H1 (cell line): ENCODE results near the gene SLC35E4. TPM values are rescaled to one million over a fixed set of nuclear protein-coding genes. Genes with fewer than 3 reads are reported as not detected.
A peak's percentile ranks its signal among the peaks of the same experiment; 100 is the strongest.

ENCODE experiments used
- CTCF ChIA-PET: fragments of 300-600 bp; sonication (Branson Sonifier 250); formaldehyde crosslinking; loops from one replicate; lab custom pipeline; 2021; ENCODE audit not compliant: partially characterized antibody; lab: Charles Lee
- POLR2A ChIA-PET: fragments of 300-600 bp; sonication (Branson Sonifier 250); formaldehyde crosslinking; loops from one replicate; lab custom pipeline; 2021; ENCODE audit warnings: inconsistent platforms; ENCODE audit not compliant: partially characterized antibody; lab: Charles Lee
- DNase-seq, 2 experiments: peaks; one replicate each; pipeline versions ENCODE4 v3.0.0 to v3.0.0-alpha.2; 2010 to 2022; ENCODE audit warnings: low spot score in 2 of 2, low read depth in 1 of 2, mixed read lengths in 1 of 2
- FAIRE-seq: peaks from 2 replicates; lab custom pipeline; 2011; peaks lifted over from hg19 to GRCh38; lab: Jason Lieb, UNC
- H2AFZ ChIP-seq: 2 replicates; pipeline ENCODE4 v1.8.1; 2012; ENCODE audit warnings: low read length, inconsistent platforms
- H2AK5ac ChIP-seq: 2 replicates; pipeline ENCODE4 v1.6.1; 2013; ENCODE audit warnings: low read depth, low read length
- H2BK120ac ChIP-seq: replicated peaks from 2 replicates; pipeline ENCODE3; 2013; ENCODE audit warnings: low read depth, low read length, inconsistent platforms
- H2BK12ac ChIP-seq: 2 replicates; pipeline ENCODE4 v1.6.1; 2013; ENCODE audit warnings: low read depth, low read length
- H2BK15ac ChIP-seq: 2 replicates; pipeline ENCODE4 v1.6.1; 2013; ENCODE audit warnings: low read length
- H2BK20ac ChIP-seq: 2 replicates; pipeline ENCODE4 v1.6.1; 2013; ENCODE audit warnings: low read length
- H2BK5ac ChIP-seq: 2 replicates; pipeline ENCODE4 v1.6.1; 2013; ENCODE audit warnings: low read depth, low read length
- H3K14ac ChIP-seq: 2 replicates; pipeline ENCODE4 v1.6.1; 2013; ENCODE audit warnings: inconsistent platforms; ENCODE audit not compliant: insufficient read length
- H3K18ac ChIP-seq: 2 replicates; pipeline ENCODE4 v1.6.1; 2013; ENCODE audit warnings: low read length; ENCODE audit errors: extremely low read depth
- H3K23ac ChIP-seq: 2 replicates; pipeline ENCODE4 v1.6.1; 2013; ENCODE audit warnings: inconsistent platforms; ENCODE audit not compliant: insufficient read length
- H3K23me2 ChIP-seq: 2 replicates; pipeline ENCODE4 v1.6.1; 2013; ENCODE audit warnings: low read depth, low read length
- H3K27ac ChIP-seq: 2 replicates; pipeline ENCODE4 v1.6.1; 2011; ENCODE audit warnings: low read depth, low read length, inconsistent platforms
- H3K27me3 ChIP-seq, 4 experiments: replicated peaks in 1 of 4; 1 replicate in 1 of 4; 2 replicates in 3 of 4; pipeline versions ENCODE4 v1.6.1 to v1.8.1; 2011 to 2013; ENCODE audit warnings: low read length in 3 of 4, mild to moderate bottlenecking in 3 of 4, inconsistent platforms in 2 of 4, mixed read lengths in 2 of 4, moderate library complexity in 1 of 4; ENCODE audit not compliant: control insufficient read depth in 3 of 4, insufficient read depth in 3 of 4; ENCODE audit errors: extremely low read depth in 1 of 4
- H3K36me3 ChIP-seq, 4 experiments: 2 replicates each; pipeline versions ENCODE4 v1.6.1 to v1.8.1; 2011 to 2013; ENCODE audit warnings: mild to moderate bottlenecking in 4 of 4, low read length in 3 of 4, moderate library complexity in 2 of 4, control low read depth in 1 of 4, inconsistent platforms in 1 of 4; ENCODE audit not compliant: insufficient read depth in 4 of 4, control insufficient read depth in 2 of 4
- H3K4ac ChIP-seq: replicated peaks from 2 replicates; pipeline ENCODE3; 2013; ENCODE audit warnings: low read length, low read depth, mixed read lengths, inconsistent platforms; ENCODE audit not compliant: insufficient read length
- H3K4me1 ChIP-seq, 4 experiments: replicated peaks in 1 of 4; 1 replicate in 1 of 4; 2 replicates in 3 of 4; pipeline versions ENCODE4 v1.6.1 to v1.8.1; 2011 to 2013; ENCODE audit warnings: low read length in 3 of 4, inconsistent platforms in 2 of 4, mixed read lengths in 1 of 4; ENCODE audit not compliant: insufficient read depth in 4 of 4, control insufficient read depth in 3 of 4
- H3K4me2 ChIP-seq, 2 experiments: 2 replicates each; pipeline versions ENCODE4 v1.6.1 to v1.8.1; 2011 to 2013; ENCODE audit warnings: low read depth in 2 of 2, low read length in 2 of 2, control low read depth in 1 of 2, inconsistent platforms in 1 of 2, mild to moderate bottlenecking in 1 of 2; ENCODE audit not compliant: insufficient read depth in 1 of 2
- H3K4me3 ChIP-seq, 4 experiments: fragments of 200-600, 300-600 bp in 1 of 4; sonication (generic), shearing (Covaris generic), sonication (Bioruptor Twin) in 1 of 4; 2 replicates each; pipeline versions ENCODE4 v1.5.1 to v1.8.1; 2011 to 2016; ENCODE audit warnings: low read length in 4 of 4, low read depth in 3 of 4, control low read depth in 2 of 4, inconsistent platforms in 2 of 4, mild to moderate bottlenecking in 2 of 4, mixed read lengths in 1 of 4, moderate library complexity in 1 of 4; ENCODE audit not compliant: insufficient read depth in 2 of 4; ENCODE audit errors: extremely low read depth in 1 of 4
- H3K56ac ChIP-seq: replicated peaks from 2 replicates; pipeline ENCODE3; 2013; ENCODE audit warnings: low read depth, mild to moderate bottlenecking, mixed read lengths, low read length, inconsistent platforms; ENCODE audit not compliant: insufficient read length
- H3K79me1 ChIP-seq: 2 replicates; pipeline ENCODE4 v1.6.1; 2013; ENCODE audit warnings: low read depth, low read length, control low read depth
- H3K79me2 ChIP-seq, 2 experiments: 2 replicates each; pipeline versions ENCODE4 v1.6.1 to v1.8.1; 2012 to 2013; ENCODE audit warnings: low read length in 2 of 2, mild to moderate bottlenecking in 2 of 2, inconsistent platforms in 1 of 2; ENCODE audit not compliant: insufficient read depth in 2 of 2, control insufficient read depth in 1 of 2
- H3K9ac ChIP-seq, 4 experiments: replicated peaks in 1 of 4; 1 replicate in 1 of 4; 2 replicates in 3 of 4; pipeline versions ENCODE4 v1.6.1 to v1.8.1; 2011 to 2013; ENCODE audit warnings: low read depth in 3 of 4, low read length in 3 of 4, control low read depth in 2 of 4, mild to moderate bottlenecking in 2 of 4, moderate library complexity in 2 of 4, inconsistent platforms in 1 of 4; ENCODE audit errors: extremely low read depth in 1 of 4
- H3K9me3 ChIP-seq, 2 experiments: 2 replicates each; pipeline versions ENCODE4 v1.6.1 to v1.8.1; 2012 to 2013; ENCODE audit warnings: mild to moderate bottlenecking in 2 of 2, moderate library complexity in 2 of 2, control low read depth in 1 of 2, inconsistent platforms in 1 of 2, low read depth in 1 of 2, low read length in 1 of 2, mixed read lengths in 1 of 2; ENCODE audit not compliant: insufficient read depth in 2 of 2
- H4K20me1 ChIP-seq, 2 experiments: replicated peaks in 1 of 2; 2 replicates each; pipeline versions ENCODE3 to v1.8.1; 2011 to 2013; ENCODE audit warnings: inconsistent platforms in 2 of 2, low read length in 2 of 2, mild to moderate bottlenecking in 1 of 2; ENCODE audit not compliant: insufficient read depth in 2 of 2, control insufficient read depth in 1 of 2
- H4K5ac ChIP-seq: 2 replicates; pipeline ENCODE4 v1.6.1; 2013; ENCODE audit warnings: low read length, low read depth, mixed read lengths, inconsistent platforms; ENCODE audit not compliant: insufficient read length
- H4K8ac ChIP-seq: 2 replicates; pipeline ENCODE4 v1.8.0; 2013; ENCODE audit warnings: mild to moderate bottlenecking, moderate library complexity, low read length, inconsistent platforms; ENCODE audit not compliant: insufficient read depth; ENCODE audit errors: extremely low read depth
- H4K91ac ChIP-seq: replicated peaks from 2 replicates; pipeline ENCODE3; 2013; ENCODE audit warnings: low read length, mixed read lengths, inconsistent platforms; ENCODE audit not compliant: insufficient read length
- BRCA1 ChIP-seq: IDR thresholded peaks from 2 replicates; pipeline ENCODE4 v1.6.1; 2012; ENCODE audit warnings: low read depth, low read length, improper control_type of control experiment
- CTBP2 ChIP-seq: IDR thresholded peaks from 2 replicates; pipeline ENCODE4 v1.7.0; 2011; ENCODE audit warnings: borderline replicate concordance, mild to moderate bottlenecking, moderate library complexity, mixed read lengths, low read length; ENCODE audit not compliant: insufficient read depth, insufficient read length
- HDAC2 ChIP-seq, 2 experiments: fragments of 300-600 bp in 1 of 2; sonication (generic) in 1 of 2; IDR thresholded peaks; 2 replicates each; pipeline ENCODE4 v1.6.1; 2011 to 2012; ENCODE audit warnings: low read depth in 2 of 2, low read length in 2 of 2, mild to moderate bottlenecking in 2 of 2, moderate library complexity in 2 of 2, borderline replicate concordance in 1 of 2, inconsistent platforms in 1 of 2
- POLR2AphosphoS5 ChIP-seq: IDR thresholded peaks from 2 replicates; pipeline ENCODE4 v1.6.1; 2011; ENCODE audit warnings: low read depth, low read length
- RAD21 ChIP-seq, 2 experiments: IDR thresholded peaks in 1 of 2; conservative IDR thresholded peaks in 1 of 2; 2 replicates each; pipeline ENCODE4 v1.6.1; 2011; ENCODE audit warnings: low read depth in 2 of 2, low read length in 2 of 2, improper control_type of control experiment in 1 of 2, inconsistent platforms in 1 of 2, mild to moderate bottlenecking in 1 of 2, moderate library complexity in 1 of 2
- SP4 ChIP-seq: IDR thresholded peaks from 2 replicates; pipeline ENCODE4 v1.6.1; 2012; ENCODE audit warnings: low read length, inconsistent platforms
- USF2 ChIP-seq: IDR thresholded peaks from 2 replicates; pipeline ENCODE4 v1.6.1; 2011; ENCODE audit warnings: low read length, improper control_type of control experiment
- YY1 ChIP-seq: IDR thresholded peaks from 2 replicates; pipeline ENCODE4 v1.6.1; 2011; ENCODE audit warnings: low read depth, mild to moderate bottlenecking, low read length
- WGBS, 2 experiments: shearing (Covaris generic) in 1 of 2; methylation state at CpG; one replicate each; pipeline versions ENCODE4 v1.1.6 to v1.1.7; 2013 to 2015; ENCODE audit warnings: low lambda C conversion rate in 2 of 2, mixed read lengths in 2 of 2, inconsistent platforms in 1 of 2, low coverage in 1 of 2, missing lambda C conversion rate in 1 of 2; ENCODE audit not compliant: insufficient replicate concordance in 2 of 2, insufficient coverage in 1 of 2, insufficient read length in 1 of 2; ENCODE audit errors: extremely low coverage in 1 of 2, missing lambda C conversion rate in 1 of 2; 5-methylcytosine and 5-hydroxymethylcytosine counted together
- polyA plus RNA-seq, 7 experiments: library from polyadenylated mRNA; depleted of rRNA in 3 of 7; stranded (reverse) in 5 of 7; unstranded in 2 of 7; fragments of >200 nt in 5 of 7; fragments of 200-250 nt in 2 of 7; gene quantifications; 1 replicate in 5 of 7; 2 replicates in 1 of 7; 4 replicates in 1 of 7; pipeline versions ENCODE4 v1.2.1 to v1.2.3, GENCODE V29; 2011 to 2013; ENCODE audit warnings: missing spikeins in 2 of 7, mixed read lengths in 2 of 7
- total RNA-seq: library from RNA; stranded (reverse); fragmentation: NEBNext Ultra II Directional; extraction: Animal tissue kit (Norgen Biotek cat#: 25700); gene quantifications from 2 replicates; pipeline ENCODE4 v1.2.1, GENCODE V29; 2021

Gene SLC35E4
- total and polyA plus RNA-seq, 2 of the 8 experiments (the other 6 are each of a cell fraction or from before 2014, with no cell fraction given) = 5.1 to 5.6 TPM

- Histone ChIP-seq H2AFZ (peak overlapping the region; percentile 33; the same call in 1 of the 2 replicates), H3K4ac (no peak overlapping the region), H4K20me1 (peaks cover 0 to 2% of the 10 kb centered on the region in 2 experiments), H3K79me1 (no peaks in the 10 kb centered on the region; the same call in 1 of the 2 replicates), H2BK120ac (no peak overlapping the region), H3K4me1 (peaks cover 0 to 22% (median 14%) of the 10 kb centered on the region in 4 experiments; a peak in 6 of 7 replicates), H3K23me2 (peaks cover 11% of the 10 kb centered on the region; the same call in 1 of the 2 replicates), H4K91ac (peak overlapping the region; percentile 22), H3K4me2 (peak overlapping the region; percentile 76 to 98), H3K27ac (no peak overlapping the region), H3K79me2 (no peaks in the 10 kb centered on the region; a peak in 1 of 4 replicates), H4K5ac (no peak overlapping the region), H3K9me3 (peaks cover 0 to 5% of the 10 kb centered on the region in 2 experiments; a peak in 1 of 4 replicates), H4K8ac (no peak overlapping the region; the same call in 1 of the 2 replicates), H3K9ac (no peak overlapping the region), H3K27me3 (peaks cover 0 to 4% (median 0%) of the 10 kb centered on the region in 4 experiments; a peak in 2 of 7 replicates), H2BK12ac (no peak overlapping the region), H3K56ac (no peak overlapping the region), H3K14ac (no peak overlapping the region), H3K36me3 (no peaks in the 10 kb centered on the region), H2AK5ac (no peak overlapping the region), H3K4me3 (peak overlapping the region; percentile 34 to 71 (median 44); a peak in 7 of 8 replicates), H2BK15ac (no peak overlapping the region), H2BK20ac (no peak overlapping the region), H3K18ac (peak overlapping the region; percentile 21; the same call in 1 of the 2 replicates), H3K23ac (no peak overlapping the region), H2BK5ac (no peak overlapping the region; the same call in 1 of the 2 replicates)
- peak; percentile 94 for FAIRE-seq
- DNase-seq = peak; percentile 65 to 96
- ChIA-PET POLR2A (interaction anchor here (0.7 to 2.7 kb wide), 10 partner anchors 9 to 278 kb away, joined by 3 to 12 read pairs (median 5); partner anchors contain the start of genes CCDC157, OSBP2, SF3A1 and TCN2), CTCF (interaction anchor here (0.7 to 7.8 kb wide), 53 partner anchors 8 to 396 kb away, joined by 3 to 137 read pairs (median 5); partner anchors contain the start of genes DUSP18, OSBP2, PES1 and TCN2)
- 27% methylated on average over 28 of the region's 29 CpGs; no CpG with 5 or more reads in 1 of the 2 experiments for WGBS, 2 experiments
- peak; percentile 37; the same call in 1 of the 2 replicates for TF ChIP-seq SP4
- 0 out of 2 replicates have a peak, but pooled peaks have one; percentile 32 for TF ChIP-seq YY1
- no peak; the same call in 1 of the 2 replicates for TF ChIP-seq BRCA1
- TF ChIP-seq RAD21 (IDR thresholded peaks at IDR 0.05 in 1 of 2, conservative IDR thresholded peaks at IDR 0.05 in 1 of 2; ENCODE audit: low read depth in 2 of 2, low read length in 2 of 2) = peak; percentile 87 to 91
- TF ChIP-seq CTBP2 = peak; percentile 20
- TF ChIP-seq POLR2AphosphoS5 = no peak
- peak; percentile 88 to 97; a peak in 3 of 4 replicates for TF ChIP-seq HDAC2 (IDR thresholded peaks at IDR 0.05; ENCODE audit: borderline replicate concordance in 1 of 2, low read depth in 2 of 2, low read length in 2 of 2)
- peak; percentile 31; the same call in 1 of the 2 replicates for TF ChIP-seq USF2
Measured at GRCh38 chr22:30634471-30635233, 929 bp upstream of the SLC35E4 start.
